Measurements from ENCODE around the gene VPREB3. TPM values are rescaled to one million over a fixed set of nuclear protein-coding genes. Genes with fewer than 3 reads are reported as not detected.

The VPREB3 gene, protein sequence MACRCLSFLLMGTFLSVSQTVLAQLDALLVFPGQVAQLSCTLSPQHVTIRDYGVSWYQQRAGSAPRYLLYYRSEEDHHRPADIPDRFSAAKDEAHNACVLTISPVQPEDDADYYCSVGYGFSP
- not detected in 2 replicates for total RNA-seq (2014; rRNA removed; shearing (Covaris generic); ENCODE audit: low replicate concordance)

DNA sequence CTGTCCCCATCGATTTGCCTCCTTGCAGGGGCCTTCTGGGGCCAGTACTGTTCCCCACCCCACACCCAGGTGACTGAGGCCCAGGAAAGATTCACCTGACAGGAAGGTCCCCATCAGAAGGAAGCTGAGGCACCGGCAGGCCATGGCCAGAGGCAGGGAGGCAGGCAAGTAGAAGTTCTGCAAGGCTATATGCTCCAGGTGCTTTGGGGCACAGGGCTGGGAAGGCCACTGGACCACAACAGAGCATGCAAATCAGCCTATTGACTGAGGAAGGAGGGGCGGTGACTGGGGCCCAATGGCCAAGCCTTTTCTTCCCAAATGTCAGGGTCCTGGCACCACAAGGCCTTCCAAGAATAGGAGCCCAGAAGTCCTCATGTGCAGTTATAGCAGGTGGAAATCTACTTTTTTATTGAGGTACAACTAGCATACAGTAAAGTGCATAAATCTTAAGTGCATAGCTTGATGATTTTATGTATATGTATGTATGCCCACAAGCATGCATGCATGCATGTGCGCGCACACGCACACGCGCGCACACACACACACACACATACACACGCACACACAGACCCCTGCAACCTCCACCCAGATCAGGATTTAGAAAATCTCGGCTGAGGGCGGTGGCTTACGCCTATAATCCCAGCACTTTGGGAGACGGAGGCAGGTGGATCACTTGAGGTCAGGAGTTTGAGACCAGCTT is at the start of gene VPREB3:
Gene VPREB3 (minus strand): TSS at position 206 of the 700 bp plus-strand sequence. CDS start 62 bp downstream, at position 144.
- no peaks in the 10 kb centered on the region for H3K9me3 ChIP-seq
- no peaks in the 10 kb centered on the region for H3K27me3 ChIP-seq

GRCh38 chr22:23803001-23803819 is 49.0 kb upstream of the VPREB3 start:
- Histone ChIP-seq H3K36me3 (peaks cover 32% of the 10 kb centered on the region), H3K4me3 (no peak overlapping the region), H3K27me3 (no peaks in the 10 kb centered on the region), H3K9me3 (no peaks in the 10 kb centered on the region)
- DNase-seq, result no peak

More for the DNA sequence above, at the start of gene VPREB3:
- Histone ChIP-seq H3K36me3 (no peaks in the 10 kb centered on the region), H3K4me3 (no peak within 1 kb of the TSS)
- no peak for DNase-seq

- Histone ChIP-seq H3K4me3 (no peak overlapping the region), H3K9me3 (no peaks in the 10 kb centered on the region), H3K36me3 (peaks cover 37% of the 10 kb centered on the region), H3K27me3 (no peaks in the 10 kb centered on the region)
- DNase-seq, result no peak
Observed at GRCh38 chr22:23801886-23802377, 47.7 kb upstream of the VPREB3 start.

DNA sequence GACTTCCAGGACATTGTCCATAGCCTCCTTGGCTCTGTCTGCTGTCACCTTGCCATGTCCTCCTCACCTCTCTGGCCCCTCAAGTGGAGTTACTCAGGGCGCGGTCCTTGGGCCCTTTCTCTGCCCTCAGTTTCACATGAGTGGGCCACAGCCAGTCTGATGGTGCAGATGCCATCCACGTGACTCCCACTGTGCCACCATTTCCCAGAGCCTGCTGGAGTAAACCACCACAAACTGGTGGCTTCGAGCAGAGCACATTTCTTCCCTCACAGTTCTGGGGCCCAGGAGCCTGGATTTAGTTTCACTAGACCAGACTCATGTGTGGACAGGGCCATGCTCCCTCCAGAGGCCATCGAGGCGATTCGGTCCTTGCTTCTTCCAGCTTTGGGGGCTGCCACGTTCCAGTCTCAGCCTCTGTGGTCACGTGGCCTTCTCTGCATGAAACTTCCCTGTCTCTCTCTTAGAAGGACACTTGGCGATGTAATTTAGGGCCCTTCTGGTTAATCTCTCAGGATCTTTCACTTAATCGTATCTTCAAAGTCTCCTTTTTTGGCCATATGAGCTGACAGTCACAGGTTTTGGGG is 47.1 kb upstream of the VPREB3 start:
- peaks cover 40% of the 10 kb centered on the region for H3K36me3 ChIP-seq
- no peaks in the 10 kb centered on the region for H3K27me3 ChIP-seq
- DNase-seq, result no peak
- H3K4me3 ChIP-seq, result no peak overlapping the region
- no peaks in the 10 kb centered on the region for H3K9me3 ChIP-seq

DNA sequence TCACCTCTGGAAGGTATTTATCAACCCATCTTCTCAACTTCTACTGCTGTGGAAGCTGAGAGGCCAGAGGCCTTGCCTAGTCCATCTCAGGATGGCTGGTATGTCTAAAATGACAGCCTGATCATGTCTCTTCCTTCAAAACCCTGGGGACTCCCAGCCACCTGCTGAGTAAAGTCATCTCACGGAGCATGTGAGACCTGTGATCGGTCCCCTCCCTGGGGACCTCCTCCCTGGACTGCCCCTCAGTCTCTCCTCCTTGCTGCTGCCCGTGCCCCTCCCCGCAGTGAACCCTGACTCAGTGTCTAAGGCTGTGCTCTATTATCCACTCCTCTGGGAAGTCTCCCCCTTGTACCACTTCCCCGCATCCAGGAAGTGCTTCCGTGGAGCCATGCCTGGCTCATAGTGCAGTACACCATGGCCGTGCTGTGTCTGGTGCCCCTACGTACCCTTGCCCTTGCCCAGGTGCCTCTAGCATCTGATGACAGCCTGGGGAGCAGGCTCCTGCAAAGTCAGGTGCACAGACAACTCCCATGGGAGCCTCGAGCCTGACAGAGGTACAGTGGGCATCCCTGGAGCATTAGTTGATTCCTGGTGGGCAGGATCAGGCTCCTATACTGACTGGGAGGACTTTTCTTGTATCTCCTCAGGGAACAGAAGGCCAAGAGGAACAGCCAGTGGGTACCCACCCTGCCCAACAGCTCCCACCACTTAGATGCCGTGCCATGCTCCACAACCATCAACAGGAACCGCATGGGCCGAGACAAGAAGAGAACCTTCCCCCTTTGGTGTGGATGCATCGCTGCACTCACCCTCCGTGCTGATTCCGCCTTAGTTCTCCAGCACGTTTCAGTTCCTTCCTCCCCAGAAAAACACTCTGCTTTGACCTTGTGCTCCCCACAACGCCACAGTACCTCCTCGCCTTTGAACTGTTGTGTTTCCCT is 46.3 kb upstream of the VPREB3 start:
- H3K36me3 ChIP-seq, result peaks cover 43% of the 10 kb centered on the region
- no peaks in the 10 kb centered on the region for H3K27me3 ChIP-seq
- no peaks in the 10 kb centered on the region for H3K9me3 ChIP-seq
- no peak overlapping the region for H3K4me3 ChIP-seq
- no peak for DNase-seq

DNA sequence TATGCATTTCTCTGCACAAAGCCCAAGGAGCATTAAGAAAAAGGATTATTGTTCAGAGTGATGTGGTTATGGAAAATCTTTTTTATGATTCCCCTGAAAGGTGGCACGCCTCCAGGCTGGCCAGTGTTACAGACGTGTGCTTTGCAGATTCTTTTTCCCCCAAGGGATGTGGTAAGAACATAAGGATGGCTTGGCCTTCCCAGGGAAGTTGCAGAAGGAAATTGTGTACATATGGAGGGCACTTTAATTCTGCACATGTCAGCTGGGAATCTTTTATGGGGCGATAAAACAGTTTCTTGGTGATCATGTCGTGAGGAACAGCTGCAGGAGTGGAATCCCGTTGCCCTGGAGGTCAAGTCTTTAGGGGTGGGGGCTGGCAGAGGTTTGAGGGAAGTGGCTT is 42.2 kb upstream of the VPREB3 start:
- Histone ChIP-seq H3K36me3 (peaks cover 53% of the 10 kb centered on the region), H3K4me3 (no peak overlapping the region), H3K9me3 (no peaks in the 10 kb centered on the region), H3K27me3 (no peaks in the 10 kb centered on the region)
- DNase-seq, result no peak

GRCh38 chr22:23793326-23793725 is 39.1 kb upstream of the VPREB3 start:
- DNase-seq, result no peak
- H3K36me3 ChIP-seq, result peaks cover 58% of the 10 kb centered on the region

DNA sequence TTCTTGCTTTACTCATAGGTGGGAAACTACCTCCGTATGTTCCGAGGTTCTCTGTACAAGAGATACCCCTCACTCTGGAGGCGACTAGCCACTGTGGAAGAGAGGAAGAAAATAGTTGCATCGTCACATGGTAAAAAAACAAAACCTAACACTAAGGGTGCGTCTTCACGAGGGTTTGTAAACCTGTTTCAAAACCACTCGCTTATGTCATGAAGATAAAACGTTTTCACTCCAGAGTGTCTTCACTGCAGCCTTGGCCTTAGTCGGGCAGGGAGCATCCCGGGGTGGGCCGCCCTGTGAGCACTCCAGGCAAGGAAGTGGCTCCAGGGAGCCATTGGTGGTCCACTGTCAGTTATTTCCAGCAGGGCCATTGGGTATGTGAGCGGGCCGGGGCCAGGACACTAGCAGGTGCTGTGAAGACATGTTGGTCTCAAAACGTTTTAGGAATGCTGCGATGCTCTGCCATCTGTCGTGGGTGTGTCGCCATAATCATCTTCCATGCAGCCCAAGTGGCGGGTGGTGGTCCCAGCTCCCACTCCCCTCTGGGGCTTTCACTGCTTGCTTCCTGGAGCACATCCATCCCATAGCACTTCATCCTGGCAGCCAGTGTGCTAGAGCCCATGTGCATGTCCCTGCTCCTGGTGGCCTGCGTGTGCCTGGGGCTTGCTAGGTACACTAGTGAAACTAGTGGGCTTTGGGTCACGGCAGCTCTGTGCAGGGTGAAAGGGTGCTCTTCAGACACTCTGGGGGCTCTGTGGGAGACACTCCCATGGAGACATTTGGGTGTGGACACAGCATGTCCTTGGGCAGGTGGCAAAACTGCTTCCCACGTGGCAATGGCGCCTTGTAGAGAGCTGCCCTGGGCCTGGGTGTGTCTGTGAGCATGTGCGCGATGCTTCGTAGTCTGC is 37.8 kb upstream of the VPREB3 start:
- H3K9me3 ChIP-seq, result no peaks in the 10 kb centered on the region
- H3K27me3 ChIP-seq, result no peaks in the 10 kb centered on the region
- no peak overlapping the region for H3K4me3 ChIP-seq
- H3K36me3 ChIP-seq, result peaks cover 52% of the 10 kb centered on the region
- no peak for DNase-seq

More at GRCh38 chr22:23793326-23793725, 39.1 kb upstream of the VPREB3 start:
- Histone ChIP-seq H3K27me3 (no peaks in the 10 kb centered on the region), H3K4me3 (no peak overlapping the region), H3K9me3 (no peaks in the 10 kb centered on the region)

DNA sequence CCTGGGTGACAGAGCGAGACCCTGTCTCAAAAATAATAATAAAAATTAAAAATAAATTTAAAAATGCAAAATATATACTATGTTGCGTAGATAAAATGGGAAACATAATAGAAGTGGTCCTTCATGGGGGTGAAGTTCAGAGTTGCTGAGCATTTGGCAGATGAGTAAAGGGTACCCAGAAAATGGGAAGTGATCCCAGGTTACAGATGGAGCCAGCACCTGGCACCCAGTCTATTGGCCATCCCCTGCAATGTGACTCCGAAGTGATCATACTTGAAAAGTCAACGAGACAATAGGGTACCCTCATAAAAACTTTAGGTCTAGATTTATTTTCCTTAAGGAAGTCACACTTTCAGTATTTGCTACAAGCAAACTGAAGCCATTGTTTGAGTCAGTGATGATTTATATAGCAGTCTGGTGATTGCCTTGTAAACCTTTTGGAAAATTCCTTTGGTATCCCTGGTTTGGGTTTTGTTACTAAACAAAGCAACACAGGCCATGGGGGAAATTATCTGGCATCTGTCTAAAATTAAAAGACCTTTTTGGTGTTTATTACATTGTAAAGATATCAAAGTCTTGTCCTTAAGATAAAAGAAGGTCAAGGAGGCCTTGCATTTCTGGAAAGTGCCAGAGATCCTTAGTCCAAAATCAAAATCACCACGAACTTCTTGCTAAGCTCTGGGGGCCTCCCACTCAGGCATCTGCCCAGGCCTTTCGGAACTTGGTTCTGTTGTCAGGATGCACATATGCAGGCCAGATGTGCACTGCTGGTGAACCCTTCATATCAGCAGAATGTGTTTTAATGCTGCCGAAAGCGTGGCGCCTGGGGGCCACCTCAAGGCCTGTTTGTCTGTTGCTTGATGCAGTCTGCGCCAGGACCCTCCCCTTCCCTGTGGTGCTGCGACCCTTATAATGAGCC is 36.9 kb upstream of the VPREB3 start:
- Histone ChIP-seq H3K36me3 (peaks cover 46% of the 10 kb centered on the region), H3K9me3 (no peaks in the 10 kb centered on the region), H3K27me3 (no peaks in the 10 kb centered on the region), H3K4me3 (no peak overlapping the region)
- no peak for DNase-seq

DNA sequence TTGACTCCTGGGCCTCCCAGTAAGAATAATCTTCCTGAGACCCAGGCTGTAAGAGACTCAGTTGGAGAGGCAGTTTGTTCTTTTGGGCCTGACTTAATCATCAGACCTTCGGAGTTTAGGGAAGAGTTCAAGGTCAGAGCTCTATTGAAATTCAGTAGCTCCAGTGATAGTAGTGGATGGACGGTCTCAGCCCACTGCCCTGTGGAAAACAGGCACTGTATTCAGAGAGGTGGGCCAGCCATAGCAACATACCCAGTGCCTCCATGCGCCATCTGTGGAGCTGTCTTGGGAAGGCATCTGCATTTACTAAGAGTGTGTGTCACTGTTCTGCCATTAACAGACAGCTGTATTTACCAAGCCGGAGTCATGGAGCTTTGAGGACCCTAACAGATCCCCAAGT is 35.4 kb upstream of the VPREB3 start:
- DNase-seq, result no peak
- Histone ChIP-seq H3K4me3 (no peak overlapping the region), H3K36me3 (peaks cover 35% of the 10 kb centered on the region), H3K27me3 (no peaks in the 10 kb centered on the region), H3K9me3 (no peaks in the 10 kb centered on the region)

DNA sequence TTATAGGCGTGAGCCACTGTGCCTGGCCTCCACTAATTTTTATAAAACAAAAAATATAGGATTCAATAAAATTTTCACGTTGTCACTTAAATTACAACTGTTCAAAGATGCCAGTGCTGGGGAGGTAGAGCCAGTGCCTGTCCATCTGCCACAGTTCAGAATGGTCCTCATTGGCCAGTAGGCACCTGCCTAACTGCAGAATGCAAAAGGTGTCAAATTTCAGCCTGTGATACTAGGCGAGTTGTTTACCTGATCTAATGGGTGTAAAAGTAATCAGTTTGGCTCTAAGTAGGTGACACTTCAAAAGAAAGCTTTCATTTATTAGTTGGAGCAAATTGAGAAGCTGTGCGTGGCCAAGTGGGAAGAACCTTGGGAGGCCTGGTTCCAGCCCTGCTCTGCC is 34.9 kb upstream of the VPREB3 start:
- Histone ChIP-seq H3K27me3 (no peaks in the 10 kb centered on the region), H3K9me3 (no peaks in the 10 kb centered on the region), H3K4me3 (no peak overlapping the region), H3K36me3 (peaks cover 31% of the 10 kb centered on the region)
- DNase-seq, result no peak

DNA sequence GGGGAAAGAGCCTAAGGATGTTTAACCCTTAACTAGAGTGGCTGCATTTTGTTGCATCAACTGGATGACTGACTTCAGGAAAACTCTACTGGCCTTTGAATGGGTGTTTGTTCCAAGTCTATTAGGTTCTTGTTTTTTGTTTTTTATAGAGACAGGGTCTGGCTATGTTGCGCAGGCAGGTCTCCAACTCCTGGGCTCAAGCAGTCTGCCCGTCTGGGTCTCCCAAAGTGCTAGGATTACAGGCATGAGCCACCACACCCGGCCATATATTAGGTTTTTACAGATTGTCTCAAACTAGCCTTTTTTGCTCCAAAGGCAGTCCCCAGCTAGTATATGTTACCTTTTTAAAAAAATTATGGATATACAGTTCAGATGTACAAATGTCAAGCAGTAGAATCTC is 33.7 kb upstream of the VPREB3 start:
- Histone ChIP-seq H3K27me3 (no peaks in the 10 kb centered on the region), H3K4me3 (peak overlapping the region; percentile 91), H3K36me3 (peaks cover 21% of the 10 kb centered on the region), H3K9me3 (no peaks in the 10 kb centered on the region)
- no peak for DNase-seq

DNA sequence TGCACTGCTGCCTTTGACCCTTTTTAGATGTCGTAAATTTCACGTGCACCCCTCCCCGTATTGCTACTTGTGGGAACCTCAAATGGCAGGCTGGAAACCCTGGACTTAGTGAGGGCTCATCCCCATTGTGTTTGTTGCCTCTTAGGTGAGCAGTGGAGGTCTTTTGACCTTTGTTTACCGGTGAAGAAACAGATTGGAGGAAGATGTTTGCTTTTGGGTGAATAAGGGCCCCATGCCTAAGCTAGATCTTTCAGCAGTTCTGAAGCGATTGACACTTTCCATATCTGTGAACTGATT is 33.3 kb upstream of the VPREB3 start:
- Histone ChIP-seq H3K27me3 (no peaks in the 10 kb centered on the region), H3K9me3 (no peaks in the 10 kb centered on the region), H3K36me3 (peaks cover 18% of the 10 kb centered on the region), H3K4me3 (peak overlapping the region; percentile 91)
- DNase-seq, result no peak

DNA sequence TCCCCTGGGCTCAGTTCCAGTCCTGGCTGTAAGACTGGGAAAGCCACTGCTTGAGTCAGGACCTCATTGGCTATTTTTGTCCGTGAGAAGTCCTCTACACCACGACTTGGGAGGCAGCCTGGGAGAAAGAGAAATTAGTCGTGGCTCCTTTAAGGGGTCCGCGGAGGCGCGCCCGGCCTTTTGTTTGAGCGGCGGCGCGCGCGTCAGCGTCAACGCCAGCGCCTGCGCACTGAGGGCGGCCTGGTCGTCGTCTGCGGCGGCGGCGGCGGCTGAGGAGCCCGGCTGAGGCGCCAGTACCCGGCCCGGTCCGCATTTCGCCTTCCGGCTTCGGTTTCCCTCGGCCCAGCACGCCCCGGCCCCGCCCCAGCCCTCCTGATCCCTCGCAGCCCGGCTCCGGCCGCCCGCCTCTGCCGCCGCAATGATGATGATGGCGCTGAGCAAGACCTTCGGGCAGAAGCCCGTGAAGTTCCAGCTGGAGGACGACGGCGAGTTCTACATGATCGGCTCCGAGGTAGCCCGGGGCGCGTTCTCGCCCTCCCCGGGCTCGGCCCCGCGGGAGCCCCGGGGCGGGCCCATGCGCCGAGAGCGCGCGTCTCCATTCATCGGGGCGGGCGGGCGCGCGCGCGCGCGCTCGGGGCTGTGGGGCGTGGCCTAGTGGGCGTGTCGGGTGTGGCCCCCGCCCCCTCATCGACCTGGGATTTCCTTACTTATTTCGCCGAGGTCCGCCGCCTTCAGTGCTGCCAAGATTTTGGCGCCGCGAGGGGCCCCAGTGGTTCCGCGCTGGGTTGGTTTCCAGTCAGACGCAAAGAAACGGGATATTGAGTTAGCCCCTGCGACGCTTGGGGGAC is 32.8 kb upstream of the VPREB3 start, which contains the start of gene SMARCB1:
Gene SMARCB1 (plus strand): TSS at position 215 of the 848 bp plus-strand sequence. CDS start 204 bp downstream, at position 419.
- peak; percentile 87 for DNase-seq
- Histone ChIP-seq H3K4me3 (peak within 1 kb of the TSS; percentile 91), H3K27me3 (no peaks in the 10 kb centered on the region), H3K9me3 (no peaks in the 10 kb centered on the region), H3K36me3 (peaks cover 16% of the 10 kb centered on the region)
